ENCODE results near the gene BHLHA15.

Gene BHLHA15

GRCh38 chr7:98233219-98234070 lies 22.2 kb downstream of the BHLHA15 start:
- H3K4me3 ChIP-seq (ENCODE audit: low read length): no peak overlapping the region
- no peak for TF ChIP-seq CTCF (conservative IDR thresholded peaks at IDR 0.05; ENCODE audit: low read depth, low read length)
- DNase-seq (ENCODE audit: low read depth): no peak

DNA sequence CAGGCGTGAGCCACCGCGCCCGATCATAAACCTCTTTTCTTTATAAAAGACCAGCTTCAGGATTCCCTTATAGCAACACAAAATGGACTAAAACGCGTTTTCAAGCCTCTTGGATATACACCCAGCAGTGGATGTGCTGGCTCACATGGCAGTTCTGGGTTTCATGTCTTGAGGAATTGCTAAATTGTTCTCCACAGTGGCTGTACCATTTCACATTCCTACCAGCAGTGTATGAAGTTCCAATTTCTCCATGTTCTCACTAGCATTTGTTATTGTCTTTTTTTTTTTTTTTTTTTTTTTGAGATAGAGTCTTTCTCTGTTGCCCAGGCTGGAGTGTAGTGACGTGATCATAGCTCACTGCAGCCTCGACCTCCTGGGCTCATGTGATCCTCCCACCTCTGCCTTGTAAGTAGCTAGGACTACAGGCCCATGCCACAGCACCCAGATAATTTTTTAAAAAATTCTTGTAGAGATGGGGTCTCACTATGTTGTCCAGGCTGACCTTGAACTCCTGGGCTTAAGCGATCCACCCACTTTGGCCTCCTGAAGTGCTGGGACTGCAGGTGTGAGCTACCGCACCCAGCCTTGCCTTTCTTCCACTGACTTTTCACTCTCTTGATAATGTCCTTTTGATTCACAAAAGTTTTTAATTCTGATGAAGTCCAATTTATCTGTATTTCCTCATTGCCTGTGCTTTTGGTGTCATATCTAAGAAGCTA lies 23.3 kb downstream of the BHLHA15 start:
- no peak for TF ChIP-seq CTCF (conservative IDR thresholded peaks at IDR 0.05; ENCODE audit: low read depth, low read length)
- DNase-seq (ENCODE audit: low read depth): no peak
- H3K4me3 ChIP-seq (ENCODE audit: low read length): no peak overlapping the region

DNA sequence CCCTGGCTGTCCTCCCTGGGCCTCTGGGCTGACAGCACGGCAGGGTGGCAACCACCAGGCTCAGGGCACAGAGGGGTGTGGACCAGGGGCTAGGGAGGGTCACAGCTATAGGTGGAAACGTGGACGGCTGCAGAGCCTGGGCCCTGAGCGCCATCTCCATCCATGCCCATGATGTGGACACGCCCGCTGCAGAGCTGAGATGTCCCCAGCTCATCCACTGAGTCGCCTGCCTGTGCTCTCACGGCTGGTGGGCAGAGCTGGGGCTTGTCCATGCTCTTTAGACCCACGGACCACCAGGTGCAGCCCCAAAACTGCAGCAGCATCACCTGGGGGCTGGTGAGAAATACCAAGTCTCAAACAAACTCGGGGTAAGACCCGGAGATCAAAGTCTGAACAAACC lies 24.7 kb downstream of the BHLHA15 start:
- TF ChIP-seq CTCF (conservative IDR thresholded peaks at IDR 0.05; ENCODE audit: low read depth, low read length): no peak
- DNase-seq (ENCODE audit: low read depth): no peak
- no peak overlapping the region for H3K4me3 ChIP-seq (ENCODE audit: low read length)

DNA sequence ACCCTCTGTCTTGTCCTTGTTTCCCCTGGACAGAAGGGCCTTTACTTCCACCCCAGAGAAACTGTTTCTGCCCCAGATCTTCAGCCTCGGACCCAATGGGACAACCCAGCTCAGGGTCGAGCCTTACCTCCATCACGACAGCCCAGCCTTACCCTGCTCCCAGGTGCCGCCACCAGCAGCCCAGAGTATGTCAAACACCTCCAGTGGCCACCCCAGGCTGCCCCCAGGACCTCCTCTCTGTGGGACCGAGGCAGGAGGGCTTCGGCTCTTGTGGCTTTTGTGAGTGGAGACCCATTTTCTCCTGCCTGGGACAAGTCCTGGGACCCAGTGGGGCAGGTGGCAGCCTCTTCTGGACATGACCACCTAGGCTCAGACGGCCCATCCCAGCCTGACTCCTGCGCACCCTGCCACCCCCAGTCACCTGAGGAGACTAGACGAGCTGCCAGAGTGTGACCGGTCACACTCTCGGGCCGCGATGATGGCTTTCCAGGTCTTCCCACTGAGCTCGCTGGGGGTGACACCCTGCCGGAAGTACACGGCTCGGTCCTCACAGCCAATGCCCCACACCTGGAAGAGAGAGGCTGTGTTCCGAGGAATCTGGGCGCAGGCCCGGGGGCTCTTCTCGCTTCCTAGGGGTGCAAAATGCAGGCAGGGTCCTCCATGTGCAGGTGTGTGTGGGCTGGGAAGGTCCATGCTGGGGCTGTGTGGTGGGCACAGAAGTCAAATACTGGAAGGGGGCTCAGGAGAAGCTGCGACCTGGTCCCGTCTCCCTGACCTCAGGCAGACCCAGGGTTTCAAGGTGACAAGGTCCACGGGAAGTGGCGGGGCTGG lies 25.3 kb downstream of the BHLHA15 start:
- DNase-seq (ENCODE audit: low read depth): no peak
- TF ChIP-seq CTCF (conservative IDR thresholded peaks at IDR 0.05; ENCODE audit: low read depth, low read length): no peak
- H3K4me3 ChIP-seq (ENCODE audit: low read length): no peak overlapping the region

- no peak for DNase-seq (ENCODE audit: low read depth)
- no peak for TF ChIP-seq CTCF (conservative IDR thresholded peaks at IDR 0.05; ENCODE audit: low read depth, low read length)
- H3K4me3 ChIP-seq (ENCODE audit: low read length): no peak overlapping the region
These were observed 26.8 kb downstream of the BHLHA15 start for GRCh38 chr7:98238076-98238475.

DNA sequence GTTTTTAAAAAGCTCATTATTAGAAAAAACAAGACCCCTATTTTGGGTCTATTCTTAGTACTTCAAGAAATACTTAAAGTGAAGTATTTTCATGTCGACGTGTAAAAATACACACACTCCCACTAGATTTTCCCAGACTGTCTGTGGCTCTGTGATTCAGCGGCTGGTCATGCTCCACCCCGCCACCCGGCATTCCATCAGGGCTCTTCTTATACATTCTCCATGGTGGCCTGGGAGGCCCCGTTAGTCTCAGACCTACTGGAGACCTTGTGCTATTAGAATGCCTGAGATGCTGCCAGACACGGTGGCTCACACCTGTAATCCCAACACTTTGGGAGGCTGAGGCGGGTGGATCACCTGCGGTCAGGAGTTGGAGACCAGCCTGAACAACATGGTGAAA lies 27.7 kb downstream of the BHLHA15 start:
- no peak for TF ChIP-seq CTCF (conservative IDR thresholded peaks at IDR 0.05; ENCODE audit: low read depth, low read length)
- H3K4me3 ChIP-seq (ENCODE audit: low read length): no peak overlapping the region
- no peak for DNase-seq (ENCODE audit: low read depth)

Measured in retinal pigment epithelial cell (primary cell).